PFSK-1 (cell line): ENCODE data around the gene HOXB1.

ENCODE experiments used
- POLR2AphosphoS5 ChIP-seq: IDR thresholded peaks from 2 replicates; pipeline ENCODE4 v1.6.1; 2012; ENCODE audit warnings: low read depth, mild to moderate bottlenecking, control low read depth, low read length, moderate library complexity
- REST ChIP-seq, 2 experiments: IDR thresholded peaks; 2 replicates each; pipeline versions ENCODE4 v1.6.1 to v1.8.0; 2011 to 2012; ENCODE audit warnings: low read depth in 2 of 2, low read length in 2 of 2, control low read depth in 1 of 2, inconsistent platforms in 1 of 2, mild to moderate bottlenecking in 1 of 2, moderate library complexity in 1 of 2; ENCODE audit not compliant: insufficient read depth in 1 of 2
- TAF1 ChIP-seq: IDR thresholded peaks from 2 replicates; pipeline ENCODE4 v1.6.1; 2012; ENCODE audit warnings: low read length, control low read depth, borderline replicate concordance; ENCODE audit not compliant: insufficient read depth

- TF ChIP-seq TAF1, result no peak
- TF ChIP-seq REST (IDR thresholded peaks at IDR 0.05; ENCODE audit: insufficient read depth in 1 of 2, low read depth in 2 of 2, low read length in 2 of 2), result no peak
- TF ChIP-seq POLR2AphosphoS5, result no peak
These were observed 3.3 kb downstream of the HOXB1 start for GRCh38 chr17:48527547-48527932.
